Thyroid gland (tissue), 4 donors: ENCODE results near the gene OR5B21. TPM values are rescaled to one million over a fixed set of nuclear protein-coding genes. Genes with fewer than 3 reads are reported as not detected.

Experiments
- DNase-seq, 2 donors: peaks; one replicate each; pipeline ENCODE4 v3.0.0-alpha.2; 2019
- H3K27ac ChIP-seq, 3 donors: fragments of 200-600 bp; sonication (generic); 1 replicate in 2 of 3; 2 replicates in 1 of 3; pipeline ENCODE4 v1.5.1; 2016 to 2019; ENCODE audit warnings: mild to moderate bottlenecking in 1 of 3, moderate library complexity in 1 of 3
- H3K27me3 ChIP-seq: fragments of 200-600 bp; sonication (generic); one replicate; pipeline ENCODE4 v1.5.1; 2019
- H3K36me3 ChIP-seq, 2 donors: fragments of 200-600 bp; sonication (generic); one replicate each; pipeline ENCODE4 v1.5.1; 2016 to 2019
- H3K4me1 ChIP-seq, 2 donors: fragments of 200-600 bp; sonication (generic); one replicate each; pipeline ENCODE4 v1.5.1; 2017 to 2019
- H3K4me3 ChIP-seq, 3 donors: fragments of 200-600 bp; sonication (generic); replicated peaks in 1 of 3; 1 replicate in 2 of 3; 2 replicates in 1 of 3; pipeline ENCODE4 v1.5.1; 2016; ENCODE audit warnings: mild to moderate bottlenecking in 1 of 3
- H3K9me3 ChIP-seq: fragments of 200-600 bp; sonication (generic); one replicate; pipeline ENCODE4 v1.5.1; 2017
- CTCF ChIP-seq, 6 experiments: fragments of 200-600 bp in 3 of 6; fragments of 450-650 bp in 3 of 6; sonication (generic) in 3 of 6; IDR thresholded peaks; one replicate each; pipeline ENCODE4 v1.5.1; 2016 to 2019; ENCODE audit warnings: antibody characterized with exemption in 6 of 6, mild to moderate bottlenecking in 2 of 6, inconsistent platforms in 1 of 6, moderate library complexity in 1 of 6
- POLR2A ChIP-seq, 2 donors: fragments of 450-650 bp; IDR thresholded peaks; one replicate each; pipeline ENCODE4 v1.6.1; 2017; ENCODE audit warnings: antibody characterized with exemption in 2 of 2, mild to moderate bottlenecking in 2 of 2, moderate library complexity in 1 of 2
- WGBS, 2 donors: methylation state at CpG; one replicate each; pipeline ENCODE4 v1.1.5; 2017; 5-methylcytosine and 5-hydroxymethylcytosine counted together
- intact Hi-C: fragments of 100-400 bp; cut with DNase I; formaldehyde crosslinking; loops from one replicate; pipeline ENCODE4 v1.15.1; 2023
- total RNA-seq, 4 donors: library from RNA; depleted of rRNA; stranded (reverse); fragments of >200 nt; gene quantifications; one replicate each; pipeline ENCODE4 v1.2.3, GENCODE V29; 2016

OR5B21 gene
- total RNA-seq, 4 donors from 2014 or later, result not detected

- H3K4me3 ChIP-seq, result no peak overlapping the region
- H3K9me3 ChIP-seq, result no peaks in the 10 kb centered on the region
- 64 to 69% methylated on average over 3 of the region's 3 CpGs for WGBS, 2 donors
- no peaks in the 10 kb centered on the region for H3K4me1 ChIP-seq
- H3K36me3 ChIP-seq, result no peaks in the 10 kb centered on the region
- H3K27me3 ChIP-seq, result no peaks in the 10 kb centered on the region
- TF ChIP-seq CTCF (IDR thresholded peaks at IDR 0.05), result no peak
- TF ChIP-seq POLR2A (IDR thresholded peaks at IDR 0.05), result no peak
- DNase-seq, result no peak
- intact Hi-C loops, result no loop called here
- no peak overlapping the region for H3K27ac ChIP-seq
Observed at GRCh38 chr11:58465690-58466089, 42.2 kb downstream of the OR5B21 start.

Other genes with a start within 250 kb of the OR5B21 start
- not detected for gene OR10W1, start 239.8 kb downstream of the OR5B21 start, total RNA-seq
- not detected for gene OR5B17, start 149.0 kb downstream of the OR5B21 start, total RNA-seq
- not detected for gene OR5B3, start 101.2 kb downstream of the OR5B21 start, total RNA-seq
- gene OR5B2, start 80.0 kb downstream of the OR5B21 start, total RNA-seq, result not detected
- not detected for gene OR5B12, start 65.9 kb downstream of the OR5B21 start, total RNA-seq
- 10 to 100 TPM in 2 of 4 donors, 1 to 10 TPM in 2; 5.8 to 14.4 (median 9.4) TPM for gene LPXN, start 67.8 kb upstream of the OR5B21 start, total RNA-seq
- 10 to 100 TPM; 49.8 to 63.7 (median 59.1) TPM for gene ZFP91, start 71.0 kb upstream of the OR5B21 start, total RNA-seq
- gene CNTF, start 114.6 kb upstream of the OR5B21 start, total RNA-seq, result 1 to 10 TPM; 1.6 to 5.0 (median 1.7) TPM
- not detected for gene GLYAT, start 223.8 kb upstream of the OR5B21 start, total RNA-seq